T1000 (cell line): ENCODE results near the gene FAM181A.
A peak's percentile ranks its signal among the peaks of the same experiment; 100 is the strongest.

ENCODE experiments used
- DNase-seq: peaks from one replicate; lab custom pipeline; 2025; ENCODE audit warnings: mixed read lengths; lab: John Stamatoyannopoulos, UW

The FAM181A gene

DNA sequence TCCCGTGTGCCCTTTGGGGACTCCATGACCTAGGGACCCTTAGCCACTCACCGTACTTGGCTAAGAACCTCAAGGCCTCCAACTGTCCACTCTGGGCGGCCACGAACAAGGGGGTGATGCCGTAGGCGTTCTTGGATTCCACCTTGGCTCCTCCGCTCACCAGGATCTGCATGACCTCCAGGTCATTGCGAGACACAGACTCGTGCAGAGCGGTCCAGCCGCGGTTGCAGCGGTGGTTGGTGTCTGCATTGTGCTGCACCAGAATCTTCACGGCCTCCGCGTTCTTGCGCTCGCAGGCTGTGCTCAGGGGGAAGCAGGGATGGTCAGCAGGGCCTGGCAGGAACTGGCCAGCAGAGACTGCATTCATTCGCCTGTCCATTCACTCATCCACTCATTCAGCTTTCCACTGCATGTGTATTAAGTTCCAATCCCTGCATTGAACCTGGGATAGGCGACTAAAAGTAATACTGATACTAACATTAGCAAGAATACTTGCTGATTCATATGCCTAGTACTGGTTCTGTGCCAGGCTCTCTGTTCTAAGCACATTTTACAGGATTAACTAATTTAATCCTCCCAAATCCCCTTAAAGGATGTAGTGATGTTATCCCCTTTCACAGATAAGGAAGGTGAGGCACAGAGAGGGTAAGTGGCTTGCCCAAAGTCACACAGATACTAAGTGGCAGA, 23.9 kb downstream of the FAM181A start:
- no peak for DNase-seq

DNA sequence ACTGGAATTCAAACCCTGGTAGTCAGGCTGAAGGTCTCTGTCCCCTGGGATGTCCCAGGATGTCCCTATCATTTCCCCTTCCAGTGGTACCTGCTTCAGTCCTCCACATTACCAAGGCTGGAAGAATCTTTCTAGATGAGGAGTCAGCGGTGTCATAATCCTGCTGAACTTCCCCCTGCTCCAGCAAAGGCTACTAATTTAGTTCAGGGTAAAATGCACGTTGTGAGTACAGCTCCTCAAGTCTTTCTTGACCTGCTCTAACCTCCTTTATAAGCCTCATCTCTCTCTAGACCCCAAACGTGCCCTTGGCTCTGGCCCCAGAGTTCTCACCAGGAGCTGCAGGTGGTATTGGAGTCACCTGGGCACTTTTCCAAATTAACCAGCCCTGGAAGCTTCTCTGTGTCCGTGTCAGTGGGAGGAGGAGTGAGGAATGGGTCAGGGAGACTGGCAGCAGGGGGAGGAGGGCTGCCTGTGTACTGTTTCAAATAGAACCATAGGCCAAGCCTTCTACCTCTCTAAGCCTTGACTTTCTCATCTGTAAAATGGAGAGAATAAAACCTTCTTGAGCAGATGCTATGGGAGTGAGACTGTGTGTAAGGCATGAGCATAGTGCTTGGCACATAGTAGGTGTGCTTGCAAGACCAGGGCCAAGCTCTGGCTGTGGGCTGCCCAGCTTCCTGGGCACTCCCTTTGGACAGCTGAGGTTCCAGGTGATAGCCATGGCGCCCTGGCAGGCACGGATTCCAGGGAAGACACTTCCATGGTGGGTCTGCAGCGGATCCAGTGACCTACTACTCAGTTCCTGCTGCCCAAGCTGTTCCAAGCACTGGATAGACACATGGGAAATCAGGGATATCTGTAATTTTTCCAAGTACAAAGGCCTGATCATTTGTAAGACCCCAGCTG, 24.7 kb downstream of the FAM181A start:
- DNase-seq, result no peak

DNA sequence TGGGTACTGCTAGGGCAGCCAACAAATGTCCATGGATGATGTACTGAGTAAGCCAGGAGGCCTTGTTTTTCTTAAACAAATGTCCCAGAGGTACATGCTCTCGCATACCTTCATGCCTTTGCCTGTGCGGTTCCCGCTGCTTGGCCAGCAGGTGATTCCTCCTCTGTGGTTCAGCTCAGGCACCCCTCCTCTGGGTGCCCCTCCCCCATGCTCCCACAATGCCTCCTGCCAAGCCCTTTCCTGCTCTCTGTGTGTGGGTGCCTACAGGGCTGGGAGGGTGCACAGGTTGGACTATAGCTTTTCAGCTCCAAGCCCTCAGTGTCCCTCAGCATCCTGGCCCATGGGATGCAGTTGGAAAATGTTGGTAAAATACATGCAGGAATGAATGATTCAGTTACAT, 25.7 kb downstream of the FAM181A start:
- no peak for DNase-seq

DNA sequence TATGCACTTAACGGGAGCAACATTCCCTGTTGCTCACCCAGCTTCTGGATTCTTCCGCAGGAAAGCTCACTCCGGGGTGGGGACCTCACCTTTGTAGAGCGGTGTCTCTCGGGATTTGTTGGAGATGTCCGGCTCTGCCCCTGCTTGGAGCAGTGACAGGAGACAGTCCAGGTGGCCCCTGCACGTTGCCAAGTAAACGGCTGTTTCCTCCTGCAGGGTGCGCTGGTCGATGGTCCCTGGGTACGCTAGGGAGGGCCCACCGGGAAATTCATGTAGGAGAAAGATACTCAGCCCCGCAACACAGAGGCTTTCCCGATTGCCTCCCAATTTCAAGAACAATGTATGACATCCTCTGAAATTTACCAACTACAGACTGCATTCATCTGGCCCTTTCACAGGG, 26.1 kb downstream of the FAM181A start:
- DNase-seq, result no peak

DNA sequence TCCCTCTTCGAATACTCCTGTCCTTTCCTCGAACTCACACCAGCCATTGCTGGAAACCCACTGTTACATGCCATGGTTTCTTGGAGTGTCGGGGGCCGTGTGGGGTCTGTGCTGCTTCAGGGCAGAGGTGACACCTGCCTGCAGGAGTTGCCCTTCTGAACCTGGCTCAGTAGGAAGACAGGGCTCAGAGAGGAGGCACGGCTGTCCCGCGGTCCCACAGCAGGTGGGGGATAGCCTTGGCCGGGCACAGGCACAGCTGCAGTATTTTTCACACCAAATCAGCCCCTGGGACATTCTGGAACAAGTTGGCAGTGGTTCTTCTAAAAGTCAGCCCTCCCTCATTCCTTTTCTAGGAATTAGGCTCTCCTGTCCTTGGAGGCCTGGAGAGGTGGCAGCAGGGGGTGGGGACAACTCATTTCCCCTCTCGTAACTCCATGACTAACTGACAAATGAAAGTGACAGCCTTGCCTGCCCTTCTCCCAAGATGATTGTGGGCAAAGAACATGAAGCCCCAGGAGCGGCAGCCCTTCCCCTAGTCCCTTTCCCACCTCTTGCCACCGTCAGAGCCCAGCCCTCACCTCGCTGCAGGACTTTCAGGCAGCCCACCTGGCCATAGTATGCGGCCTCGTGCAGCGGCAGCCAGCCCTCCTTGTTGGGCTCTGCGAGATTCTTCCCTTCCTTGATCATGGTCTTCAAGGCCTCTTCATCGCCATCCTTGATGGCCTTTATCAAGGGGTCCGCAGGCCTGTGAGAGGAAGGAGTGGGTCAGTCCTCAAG, 26.8 kb downstream of the FAM181A start:
- no peak for DNase-seq

DNA sequence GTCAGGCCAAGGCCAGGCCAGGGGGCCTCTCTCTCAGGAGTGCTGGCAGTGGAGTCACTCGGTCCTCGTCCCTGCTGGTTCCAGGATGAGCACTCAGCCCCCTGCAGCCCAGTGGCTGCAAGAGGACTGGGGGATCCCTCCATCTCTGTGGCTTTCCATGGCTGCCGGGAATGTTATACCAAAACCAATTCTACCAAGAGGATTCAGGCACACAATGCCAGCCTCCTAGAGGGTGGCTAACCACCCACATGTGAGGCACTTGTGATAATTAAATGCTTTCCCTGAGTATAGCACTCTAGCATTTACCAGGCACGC, 27.3 kb downstream of the FAM181A start:
- no peak for DNase-seq

DNA sequence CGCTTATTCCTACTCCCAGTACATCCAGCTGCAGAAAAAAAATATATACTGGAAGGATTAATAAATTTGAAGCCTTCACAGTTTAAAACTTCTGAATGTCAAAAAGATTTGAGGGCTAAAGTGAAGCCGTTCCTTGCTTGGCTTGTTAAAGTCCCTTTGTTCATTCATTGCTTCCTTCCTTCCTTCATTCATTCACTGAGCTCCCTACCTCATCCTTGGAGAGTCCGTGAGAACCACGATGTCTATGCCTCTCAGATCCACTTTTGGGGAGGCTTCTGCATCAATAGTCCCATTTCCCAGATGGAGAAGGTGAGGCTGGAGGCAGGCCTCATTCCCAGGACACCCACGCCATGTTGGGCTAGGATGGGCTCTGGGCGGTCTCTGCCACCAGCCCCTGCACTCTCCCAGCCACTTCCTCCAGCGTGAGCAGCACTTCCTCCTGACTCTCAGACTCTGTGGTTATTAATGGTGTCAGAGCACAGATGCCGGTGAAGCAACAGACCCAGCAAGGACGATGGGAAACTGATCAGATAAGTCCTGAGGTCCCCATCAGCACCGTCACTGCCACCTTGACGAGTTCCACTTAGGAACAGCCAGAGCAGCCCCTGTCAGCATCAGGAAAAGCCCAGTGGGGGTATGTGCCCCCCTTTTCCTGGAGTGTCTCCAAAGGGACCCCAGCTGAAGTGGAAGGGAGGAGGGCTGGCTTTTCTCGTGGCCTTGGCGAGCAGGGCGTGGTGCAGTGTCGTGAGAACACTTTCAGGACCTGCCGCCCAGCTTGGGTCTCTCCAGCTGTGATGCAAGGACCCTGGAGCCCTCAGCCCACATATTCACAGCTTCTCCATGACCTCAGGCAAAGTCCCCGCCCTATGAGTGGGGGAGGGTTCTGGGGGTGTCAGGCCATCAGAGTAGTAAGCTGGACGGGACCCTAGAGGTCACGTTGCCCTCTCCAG, 28.0 kb downstream of the FAM181A start:
- no peak for DNase-seq

DNA sequence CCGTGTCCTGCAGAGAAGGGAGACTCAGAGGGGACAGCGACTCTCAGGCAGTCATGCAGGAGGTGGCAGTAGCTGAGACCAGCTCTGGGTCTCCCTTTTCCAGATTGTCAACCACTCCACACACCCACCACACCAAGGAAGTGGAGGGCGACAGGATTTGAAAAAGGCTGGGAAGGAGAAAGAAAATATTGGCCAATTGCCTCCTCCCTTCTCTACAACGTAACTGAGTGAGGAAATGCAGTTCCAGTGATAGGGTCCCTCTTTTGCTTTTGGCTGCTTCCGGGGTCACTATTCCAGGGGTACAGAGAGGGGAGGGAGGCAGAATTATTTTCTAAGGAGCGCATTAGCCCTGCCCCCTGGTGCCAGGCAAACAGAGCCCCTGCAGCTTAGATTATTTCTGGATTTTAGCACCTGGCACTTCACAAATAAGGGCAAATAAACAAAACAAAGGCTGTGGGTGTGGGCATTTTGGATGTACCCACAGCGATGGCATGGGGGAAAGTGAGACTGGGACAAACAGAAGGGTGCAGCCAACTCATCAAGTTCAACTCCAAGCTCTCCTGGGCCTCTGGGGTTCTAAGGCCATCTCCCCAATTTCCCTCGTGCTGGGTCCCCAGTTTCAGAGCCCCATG, 28.8 kb downstream of the FAM181A start:
- no peak for DNase-seq

DNA sequence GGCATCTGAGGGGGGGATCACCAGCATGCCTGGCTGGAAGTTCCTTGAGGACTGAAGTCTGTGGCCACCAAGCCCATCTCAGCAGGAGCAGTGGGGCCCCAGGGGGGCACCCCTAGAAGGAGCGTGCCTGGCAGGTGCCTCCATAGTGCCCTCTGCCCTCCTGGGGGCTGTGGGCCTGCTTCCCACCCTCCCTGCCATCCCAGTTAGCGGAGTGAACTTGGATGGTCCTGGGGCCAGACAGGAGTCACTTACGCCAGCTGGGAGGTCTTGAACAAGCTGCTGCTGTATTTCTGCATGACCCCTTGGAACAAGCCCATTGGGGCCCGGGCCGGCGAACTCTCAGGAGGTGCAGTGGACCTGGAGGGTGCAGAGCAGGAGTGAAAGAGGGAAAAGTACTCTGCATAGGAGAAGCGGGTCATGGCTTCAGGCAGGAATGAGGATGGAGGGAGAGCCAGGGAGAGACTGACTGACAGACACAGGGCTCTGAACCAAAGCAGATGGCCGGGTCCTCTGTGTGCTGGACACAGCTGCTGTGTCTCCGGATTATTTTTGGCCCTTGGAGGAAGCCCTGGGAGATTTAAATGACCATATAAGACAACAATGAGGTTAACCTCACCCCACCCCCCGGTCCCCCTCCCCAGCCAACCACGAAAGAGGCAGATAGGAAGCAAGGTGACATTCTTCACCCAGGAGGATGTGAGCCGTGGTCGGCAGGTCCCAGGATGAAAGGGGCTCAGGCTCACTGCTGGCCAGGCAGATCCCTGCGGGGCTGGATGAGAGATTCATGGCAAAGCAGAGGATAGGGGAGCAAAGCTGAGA, 29.6 kb downstream of the FAM181A start:
- DNase-seq, result no peak

DNA sequence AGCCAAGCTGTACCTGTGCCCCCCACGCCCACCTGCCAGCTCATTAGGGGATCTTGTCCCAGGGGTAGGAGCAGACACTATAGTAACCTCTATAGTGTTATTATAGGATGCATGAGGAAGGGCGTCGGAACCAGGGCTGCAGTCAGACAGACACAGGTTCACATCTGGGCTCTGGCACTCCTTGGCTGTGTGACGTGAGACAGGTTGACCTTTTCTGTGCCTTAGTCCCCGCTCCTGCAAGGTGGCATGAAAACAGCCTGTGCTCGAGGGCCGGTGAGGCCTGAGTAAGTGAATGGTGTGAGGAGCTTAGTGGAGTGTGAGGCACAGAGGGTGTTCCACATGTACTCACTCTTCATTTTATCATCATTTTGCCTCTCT, 30.2 kb downstream of the FAM181A start:
- no peak for DNase-seq

DNA sequence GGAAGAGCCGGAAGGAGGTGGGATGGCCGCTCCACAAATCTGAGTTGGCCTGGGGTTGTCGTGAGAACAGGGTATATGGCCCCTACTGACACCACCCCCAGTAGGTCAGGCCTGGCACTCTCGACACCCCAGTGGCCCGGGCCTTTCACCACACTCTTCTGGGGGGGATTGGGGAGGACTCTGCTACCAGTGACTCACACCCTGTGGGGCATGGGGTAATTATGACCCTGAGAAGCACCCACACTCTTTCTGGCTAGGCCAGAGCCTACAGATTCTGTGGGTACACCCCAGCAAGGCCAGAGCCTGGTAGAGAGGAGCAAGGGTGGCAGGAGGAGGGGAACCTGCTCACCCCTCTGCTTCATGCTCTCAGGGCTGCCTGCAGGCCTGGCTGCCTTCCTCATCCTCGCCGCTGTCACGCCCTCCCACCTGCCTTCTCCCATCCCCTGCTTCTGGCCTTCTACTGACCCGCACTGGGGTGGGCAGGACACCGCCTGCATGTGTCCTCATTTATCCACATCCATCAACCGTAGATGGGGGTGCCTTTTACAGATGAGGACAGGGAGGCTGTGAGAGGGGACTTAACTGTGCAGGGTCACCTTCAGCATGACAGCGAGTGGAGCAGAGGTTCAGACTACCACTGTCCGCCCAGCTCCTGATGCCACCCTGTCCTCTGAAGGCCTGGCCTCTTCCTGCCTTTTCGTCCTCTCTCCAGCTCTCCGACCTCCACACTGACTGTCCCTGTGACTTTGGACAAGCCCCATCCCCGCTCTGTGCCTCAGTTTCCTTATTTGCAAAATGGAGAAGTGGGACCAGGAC, 30.8 kb downstream of the FAM181A start:
- no peak for DNase-seq

DNA sequence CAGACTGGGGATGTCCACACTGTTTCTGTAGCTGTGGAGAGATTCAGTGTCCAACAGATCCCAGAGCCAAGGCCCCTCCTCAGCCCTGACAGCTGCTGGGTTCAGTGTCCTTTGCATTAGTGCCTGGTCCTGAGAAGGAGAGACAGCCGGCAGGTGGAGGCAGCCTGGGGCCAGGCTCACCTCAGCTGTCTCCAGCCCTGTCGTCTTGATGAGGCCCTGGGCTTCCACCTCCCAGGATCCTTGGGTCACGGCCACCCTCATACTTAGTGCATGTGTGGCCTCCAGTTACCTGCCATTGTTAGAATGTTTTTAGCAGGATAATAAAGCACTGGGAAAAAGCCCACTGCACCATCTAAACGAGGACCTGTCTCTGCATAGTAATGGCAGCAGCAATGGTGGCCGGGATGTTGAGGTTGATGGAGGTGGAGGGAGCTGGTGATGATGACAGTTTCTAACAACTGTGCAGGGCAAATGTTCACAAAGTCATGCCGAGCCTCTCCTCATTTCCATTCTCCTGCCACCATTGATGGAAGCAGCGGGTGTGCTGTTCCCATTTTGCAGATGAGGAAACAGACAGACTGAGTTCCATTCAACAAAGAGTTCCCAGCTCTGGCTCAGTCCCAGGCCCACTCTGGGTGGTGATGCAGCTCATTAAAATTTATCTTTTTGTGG, 31.6 kb downstream of the FAM181A start:
- DNase-seq, result no peak

DNA sequence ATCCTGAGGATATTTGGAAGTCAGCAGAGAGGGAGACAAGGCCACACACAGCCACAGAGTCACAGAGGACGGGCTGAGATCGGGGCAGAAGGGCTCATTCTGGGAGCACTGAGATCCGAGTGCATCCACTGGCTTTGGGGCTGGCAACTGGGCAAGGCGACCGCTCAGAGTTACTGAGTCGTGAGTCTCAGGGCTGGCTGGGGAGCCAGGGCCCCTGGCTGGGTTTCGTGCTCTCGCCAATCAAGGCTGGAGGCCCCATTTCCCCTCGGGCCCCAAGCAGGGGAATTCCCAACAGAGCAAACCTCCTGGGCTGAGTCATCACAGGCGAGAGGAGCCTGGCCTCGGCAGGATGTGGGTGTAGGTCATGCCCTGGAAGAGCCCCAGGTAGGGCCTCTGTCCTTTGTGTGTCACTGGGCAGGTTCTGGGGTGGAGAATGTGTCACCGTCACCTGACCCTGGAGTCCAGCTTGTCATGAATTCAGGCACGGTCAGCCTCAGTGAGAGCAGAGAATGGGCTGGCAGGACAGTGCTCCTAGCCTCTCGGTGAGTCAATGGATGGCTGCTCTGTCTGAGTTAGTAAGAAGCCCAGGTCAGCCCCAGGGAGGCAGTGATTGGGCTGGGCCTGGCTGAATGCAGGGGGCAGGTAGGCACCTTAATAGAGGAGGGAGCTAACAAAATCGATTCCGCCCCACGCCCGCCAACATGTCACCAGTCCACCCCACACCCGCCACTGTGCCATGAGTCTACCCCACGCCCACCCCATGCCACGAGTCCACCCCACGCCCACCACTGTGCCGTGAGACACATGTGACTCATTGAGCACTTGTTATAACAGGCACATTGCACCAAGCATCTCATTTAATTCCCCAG, 32.3 kb downstream of the FAM181A start:
- DNase-seq, result peak; percentile 93

DNA sequence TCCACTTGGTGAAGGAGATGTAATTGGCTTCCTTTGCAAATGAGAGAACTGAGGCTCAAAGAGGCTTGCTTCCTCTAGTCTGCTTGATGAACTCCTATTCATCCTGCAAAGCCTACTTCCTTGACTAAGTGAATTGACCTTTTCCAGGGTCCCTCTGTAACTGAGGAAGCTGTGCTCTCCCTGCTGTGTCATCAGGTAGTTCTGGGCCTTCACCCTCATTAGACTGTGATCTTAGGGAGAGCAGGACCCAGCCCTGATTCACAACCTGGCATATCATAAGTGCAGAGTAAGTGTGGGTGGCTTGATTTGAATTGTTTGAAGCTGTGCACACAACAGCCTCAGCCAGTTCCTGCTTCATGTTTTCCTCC, 32.9 kb downstream of the FAM181A start:
- DNase-seq, result no peak

DNA sequence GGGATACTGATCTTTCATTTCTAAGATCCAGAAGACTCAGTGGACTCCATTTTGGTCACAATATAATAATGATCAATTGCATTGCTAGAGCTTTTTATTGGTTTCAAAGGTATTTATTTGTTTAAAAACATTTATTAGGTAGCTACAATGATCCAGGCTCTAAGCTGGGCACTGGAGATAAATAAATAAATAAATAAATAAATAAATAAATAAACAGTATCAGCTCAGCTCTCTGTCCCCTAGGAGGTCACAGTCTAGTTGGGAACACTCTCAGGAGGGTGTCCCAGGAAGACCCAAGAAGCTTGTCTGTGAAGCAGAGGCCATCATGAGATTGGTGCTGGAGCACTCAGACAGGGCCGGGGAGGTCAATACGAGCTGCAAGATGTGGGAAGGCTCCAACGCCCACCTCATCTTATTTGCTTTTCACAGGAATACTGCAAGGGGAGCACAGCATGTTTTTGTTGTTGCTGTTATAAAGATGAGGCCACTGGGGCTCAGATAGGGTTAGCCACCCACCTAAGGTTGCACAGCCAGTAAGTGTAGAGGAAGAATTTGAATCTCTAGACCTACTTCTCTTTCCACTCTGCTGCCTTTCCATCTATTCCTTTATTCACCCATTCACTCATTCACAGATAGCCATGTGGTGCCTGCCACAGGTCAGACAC, 33.8 kb downstream of the FAM181A start:
- no peak for DNase-seq

DNA sequence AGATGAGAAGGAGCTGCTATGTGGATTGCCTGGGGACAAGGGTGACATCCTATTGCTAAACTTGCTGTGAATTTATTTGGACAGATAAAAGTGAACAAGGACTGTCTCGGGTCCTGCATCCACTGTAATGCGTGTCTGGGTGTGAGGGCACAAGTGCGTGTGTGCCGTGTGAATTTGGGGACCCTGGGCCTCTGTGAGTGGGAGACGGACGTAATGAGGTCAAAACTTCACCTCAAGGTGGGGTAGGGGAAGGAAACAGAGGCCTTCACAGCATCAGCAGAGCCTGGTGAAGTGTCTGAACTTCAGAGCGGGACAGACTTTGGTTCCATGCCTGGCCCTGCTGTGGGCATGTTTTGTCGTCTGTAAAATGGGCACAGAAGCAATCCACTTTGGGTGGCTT, 34.5 kb downstream of the FAM181A start:
- DNase-seq, result no peak
